ENCODE results near the gene NUP98.

DNA sequence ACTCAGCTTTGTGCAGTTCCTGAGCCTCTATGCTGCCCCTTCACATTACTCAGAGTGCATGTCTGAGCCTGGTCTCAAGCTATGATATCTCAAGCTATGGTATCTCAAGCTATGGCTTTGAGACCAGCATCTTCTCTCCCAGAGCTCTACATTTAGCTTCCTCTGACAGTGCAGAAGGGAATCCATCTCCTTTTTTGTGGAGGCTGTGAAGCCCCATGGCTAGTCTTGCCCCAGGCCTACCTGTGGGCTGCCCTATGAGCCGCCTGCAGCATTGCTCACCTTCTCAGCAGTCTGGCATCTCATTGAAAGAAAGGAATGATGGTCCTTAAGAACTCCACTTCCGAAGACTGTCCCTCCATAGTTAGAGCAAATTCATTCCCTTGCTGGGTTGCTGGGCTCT is 23.6 kb upstream of the NUP98 start:
- TF ChIP-seq, protein P1, sequence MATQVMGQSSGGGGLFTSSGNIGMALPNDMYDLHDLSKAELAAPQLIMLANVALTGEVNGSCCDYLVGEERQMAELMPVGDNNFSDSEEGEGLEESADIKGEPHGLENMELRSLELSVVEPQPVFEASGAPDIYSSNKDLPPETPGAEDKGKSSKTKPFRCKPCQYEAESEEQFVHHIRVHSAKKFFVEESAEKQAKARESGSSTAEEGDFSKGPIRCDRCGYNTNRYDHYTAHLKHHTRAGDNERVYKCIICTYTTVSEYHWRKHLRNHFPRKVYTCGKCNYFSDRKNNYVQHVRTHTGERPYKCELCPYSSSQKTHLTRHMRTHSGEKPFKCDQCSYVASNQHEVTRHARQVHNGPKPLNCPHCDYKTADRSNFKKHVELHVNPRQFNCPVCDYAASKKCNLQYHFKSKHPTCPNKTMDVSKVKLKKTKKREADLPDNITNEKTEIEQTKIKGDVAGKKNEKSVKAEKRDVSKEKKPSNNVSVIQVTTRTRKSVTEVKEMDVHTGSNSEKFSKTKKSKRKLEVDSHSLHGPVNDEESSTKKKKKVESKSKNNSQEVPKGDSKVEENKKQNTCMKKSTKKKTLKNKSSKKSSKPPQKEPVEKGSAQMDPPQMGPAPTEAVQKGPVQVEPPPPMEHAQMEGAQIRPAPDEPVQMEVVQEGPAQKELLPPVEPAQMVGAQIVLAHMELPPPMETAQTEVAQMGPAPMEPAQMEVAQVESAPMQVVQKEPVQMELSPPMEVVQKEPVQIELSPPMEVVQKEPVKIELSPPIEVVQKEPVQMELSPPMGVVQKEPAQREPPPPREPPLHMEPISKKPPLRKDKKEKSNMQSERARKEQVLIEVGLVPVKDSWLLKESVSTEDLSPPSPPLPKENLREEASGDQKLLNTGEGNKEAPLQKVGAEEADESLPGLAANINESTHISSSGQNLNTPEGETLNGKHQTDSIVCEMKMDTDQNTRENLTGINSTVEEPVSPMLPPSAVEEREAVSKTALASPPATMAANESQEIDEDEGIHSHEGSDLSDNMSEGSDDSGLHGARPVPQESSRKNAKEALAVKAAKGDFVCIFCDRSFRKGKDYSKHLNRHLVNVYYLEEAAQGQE (IDR thresholded peaks at IDR 0.05; ENCODE audit: low read depth), result no peak
- TF ChIP-seq, protein P2, sequence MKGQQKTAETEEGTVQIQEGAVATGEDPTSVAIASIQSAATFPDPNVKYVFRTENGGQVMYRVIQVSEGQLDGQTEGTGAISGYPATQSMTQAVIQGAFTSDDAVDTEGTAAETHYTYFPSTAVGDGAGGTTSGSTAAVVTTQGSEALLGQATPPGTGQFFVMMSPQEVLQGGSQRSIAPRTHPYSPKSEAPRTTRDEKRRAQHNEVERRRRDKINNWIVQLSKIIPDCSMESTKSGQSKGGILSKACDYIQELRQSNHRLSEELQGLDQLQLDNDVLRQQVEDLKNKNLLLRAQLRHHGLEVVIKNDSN (IDR thresholded peaks at IDR 0.05), result no peak
- TF ChIP-seq YY1 (IDR thresholded peaks at IDR 0.05; ENCODE audit: low read depth) (no peak), EP300 (IDR thresholded peaks at IDR 0.05; ENCODE audit: borderline replicate concordance) (no peak), CEBPB (IDR thresholded peaks at IDR 0.05) (no peak), TAF1 (IDR thresholded peaks at IDR 0.05; ENCODE audit: low read depth) (no peak), ZBTB7A (IDR thresholded peaks at IDR 0.05; ENCODE audit: low read depth) (no peak), NFIC (IDR thresholded peaks at IDR 0.05) (no peak), TCF12 (IDR thresholded peaks at IDR 0.05; ENCODE audit: low read depth) (no peak), RAD21 (IDR thresholded peaks at IDR 0.05; ENCODE audit: low read depth) (no peak)
- TF ChIP-seq, protein P3, sequence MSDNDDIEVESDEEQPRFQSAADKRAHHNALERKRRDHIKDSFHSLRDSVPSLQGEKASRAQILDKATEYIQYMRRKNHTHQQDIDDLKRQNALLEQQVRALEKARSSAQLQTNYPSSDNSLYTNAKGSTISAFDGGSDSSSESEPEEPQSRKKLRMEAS (IDR thresholded peaks at IDR 0.05), result no peak

All from Ishikawa (cell line).